NCI-H187 treated with DMSO at 0.1 percent for 48 hours (cell line): ENCODE data around the gene AMPD2.

Experiments used
- DNase-seq: peaks from one replicate; lab custom pipeline; 2025; lab: John Stamatoyannopoulos, UW

The AMPD2 gene

DNA sequence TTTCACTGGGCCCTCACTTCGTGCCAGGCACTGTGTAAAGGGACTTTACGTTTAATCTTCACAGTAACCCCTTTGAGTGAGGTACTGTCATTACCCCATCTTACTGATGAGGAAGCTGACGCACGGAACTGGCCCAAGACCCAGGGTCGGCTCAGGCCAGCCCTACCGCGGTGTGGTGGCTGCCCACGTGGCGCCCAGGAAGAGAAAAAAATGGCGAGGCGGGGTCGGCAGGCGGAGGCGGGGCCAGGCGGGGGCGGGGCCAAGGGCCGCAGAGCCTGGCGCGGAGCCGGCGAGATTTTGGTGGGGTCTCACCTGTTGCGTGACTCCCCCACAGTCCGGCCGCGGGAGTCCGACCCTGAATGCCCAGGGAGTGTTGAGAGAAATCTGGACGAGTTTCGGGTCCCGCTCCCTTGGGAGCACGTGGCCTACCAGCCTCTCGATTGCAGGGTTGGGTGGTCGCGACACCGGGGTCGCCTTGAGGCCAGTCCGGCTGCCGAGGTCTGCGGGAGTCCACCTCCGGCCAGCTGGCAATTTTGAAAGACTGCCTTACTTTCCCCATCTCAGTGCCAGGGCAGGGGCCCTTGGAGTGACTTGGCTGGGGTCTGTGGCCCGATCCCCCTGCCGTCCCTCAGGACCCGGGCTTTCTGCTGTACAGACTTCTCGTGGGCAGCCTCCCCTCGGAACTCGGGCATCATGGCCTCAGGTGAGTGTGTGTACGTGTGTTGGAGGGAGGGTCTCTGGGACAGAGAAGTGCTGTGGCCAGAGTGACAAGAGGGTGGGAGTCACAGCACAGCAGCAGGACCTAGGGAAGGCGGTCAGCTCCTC is at the start of gene AMPD2, which contains the start of gene GNAT2:
TSS of gene AMPD2 (plus strand) at position 262 of the 825 bp plus-strand sequence. CDS start 1,339 bp downstream, outside the sequence.
TSS of gene GNAT2 (minus strand) at position 41 of the 825 bp plus-strand sequence. CDS start 6,746 bp downstream, outside the sequence.
- DNase-seq, result no peak

GRCh38 chr1:109570414-109570813 is 49.2 kb upstream of the AMPD2 start:
- DNase-seq, result no peak

GRCh38 chr1:109573785-109574184 is 45.9 kb upstream of the AMPD2 start:
- DNase-seq, result peak; percentile 1

DNA sequence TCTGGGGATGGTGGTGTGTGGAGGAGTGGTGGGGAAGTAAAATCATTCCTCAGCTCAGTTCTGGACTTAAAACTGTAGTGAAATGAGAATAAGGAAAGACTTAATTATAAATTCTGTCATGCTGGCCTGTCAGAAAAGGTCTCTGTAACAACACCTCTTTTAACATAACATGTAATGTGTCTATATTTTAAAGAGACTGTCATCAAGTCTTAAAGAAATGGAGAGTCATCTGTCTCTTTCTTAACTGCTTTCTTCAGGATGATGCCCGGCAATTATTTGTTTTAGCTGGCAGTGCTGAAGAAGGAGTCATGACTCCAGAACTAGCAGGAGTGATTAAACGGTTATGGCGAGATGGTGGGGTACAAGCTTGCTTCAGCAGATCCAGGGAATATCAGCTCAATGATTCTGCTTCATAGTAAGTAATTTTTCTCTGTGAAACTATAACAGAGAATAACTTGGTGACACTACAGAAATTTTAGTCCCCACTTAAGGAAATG is 40.6 kb upstream of the AMPD2 start:
- no peak for DNase-seq

GRCh38 chr1:109579491-109579890 is 40.1 kb upstream of the AMPD2 start:
- no peak for DNase-seq

DNA sequence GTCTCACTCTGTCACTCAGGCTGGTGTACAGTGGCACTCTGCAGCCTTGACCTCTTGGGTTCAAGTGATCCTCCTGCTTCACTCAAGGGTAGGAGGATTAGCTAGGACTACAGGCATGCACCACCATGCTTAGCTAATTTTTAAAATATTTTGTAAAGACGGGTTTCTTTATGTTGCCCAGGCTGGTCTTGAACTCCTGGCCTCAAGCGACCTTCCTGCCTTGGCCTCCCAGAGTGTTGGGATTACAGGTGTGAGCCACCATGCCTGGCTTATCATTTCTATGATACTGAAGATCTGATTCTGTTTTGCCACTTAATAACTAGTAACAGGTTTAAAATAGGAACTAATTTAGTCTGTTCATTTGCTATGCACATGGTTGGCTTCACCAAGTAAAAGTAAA is 37.6 kb upstream of the AMPD2 start:
- no peak for DNase-seq

DNA sequence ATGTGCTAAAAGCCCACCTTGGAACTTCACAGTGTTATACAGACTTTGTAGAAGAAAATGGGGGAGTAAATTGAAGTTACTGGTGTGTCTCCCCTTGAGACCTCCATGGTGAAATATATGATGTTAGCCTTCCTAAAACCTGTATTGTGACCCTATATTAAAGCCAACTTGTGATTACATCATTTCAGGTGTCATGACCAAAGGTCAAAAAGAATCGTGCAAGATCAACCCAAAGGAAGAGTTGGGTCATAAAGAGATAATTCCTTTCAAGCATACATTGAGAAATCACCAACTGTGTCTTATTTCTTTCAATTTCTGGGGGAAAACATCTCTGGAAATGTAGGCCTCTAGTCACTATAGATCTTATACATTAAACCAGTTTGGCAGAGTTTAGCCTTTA is 34.9 kb upstream of the AMPD2 start:
- no peak for DNase-seq

- DNase-seq, result no peak
These were observed 33.6 kb upstream of the AMPD2 start for GRCh38 chr1:109586055-109586454.

GRCh38 chr1:109589177-109589576 is 30.5 kb upstream of the AMPD2 start:
- DNase-seq, result no peak

DNA sequence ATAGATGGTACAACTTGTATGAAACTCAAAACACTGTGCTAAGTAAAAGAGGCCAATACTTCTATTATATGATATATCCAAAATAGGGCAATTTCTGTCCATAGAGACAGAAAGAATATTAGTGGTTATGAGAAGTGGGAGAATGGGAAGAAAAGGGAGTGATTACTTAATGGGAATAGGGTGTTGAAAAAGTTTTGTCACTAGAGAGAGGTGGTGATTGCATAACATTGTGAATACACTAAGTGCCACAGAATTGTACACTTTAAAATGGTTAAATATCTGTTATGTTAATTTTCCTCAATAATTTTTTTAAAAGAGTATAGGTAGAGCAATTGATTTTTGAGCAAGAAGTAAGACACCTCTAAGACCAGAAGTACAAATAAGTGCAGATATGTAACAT is 30.0 kb upstream of the AMPD2 start:
- no peak for DNase-seq

DNA sequence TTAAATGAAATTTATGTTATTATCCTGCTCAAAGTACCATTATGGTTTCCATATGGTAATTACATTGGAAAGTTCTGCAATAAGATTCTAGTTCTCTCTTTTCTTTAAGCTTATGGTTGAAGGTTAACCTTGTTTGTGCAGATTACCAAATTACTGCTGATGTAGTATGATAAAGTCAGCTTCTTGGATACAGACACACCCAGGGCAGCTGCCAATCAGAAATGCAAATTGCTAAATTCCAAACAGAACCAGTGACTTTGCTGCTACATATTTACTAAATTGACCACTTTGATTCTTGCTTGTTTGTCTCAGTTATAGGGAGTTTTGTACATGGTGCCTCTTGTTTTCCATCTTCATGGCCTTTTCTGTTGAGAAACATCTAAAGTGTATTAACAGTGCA is 26.7 kb upstream of the AMPD2 start:
- no peak for DNase-seq

DNA sequence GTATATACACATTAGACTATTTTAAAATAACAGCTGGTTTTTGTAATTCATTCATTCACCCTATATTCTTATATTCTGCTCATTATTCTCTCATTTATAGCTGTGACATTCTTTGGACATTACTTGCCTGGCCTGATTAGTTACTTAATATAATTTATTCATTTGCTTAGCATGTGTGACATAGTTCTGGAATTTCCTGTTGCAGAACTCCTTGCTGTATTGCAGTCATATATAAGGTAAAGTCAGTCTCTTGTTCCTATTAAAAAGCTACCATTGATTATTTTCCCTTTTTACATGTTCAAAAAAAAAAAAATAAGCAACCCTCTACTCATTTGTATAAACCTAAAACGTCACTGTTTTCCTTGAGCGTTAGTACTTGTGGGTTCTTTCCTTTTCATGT is 24.1 kb upstream of the AMPD2 start:
- no peak for DNase-seq

DNA sequence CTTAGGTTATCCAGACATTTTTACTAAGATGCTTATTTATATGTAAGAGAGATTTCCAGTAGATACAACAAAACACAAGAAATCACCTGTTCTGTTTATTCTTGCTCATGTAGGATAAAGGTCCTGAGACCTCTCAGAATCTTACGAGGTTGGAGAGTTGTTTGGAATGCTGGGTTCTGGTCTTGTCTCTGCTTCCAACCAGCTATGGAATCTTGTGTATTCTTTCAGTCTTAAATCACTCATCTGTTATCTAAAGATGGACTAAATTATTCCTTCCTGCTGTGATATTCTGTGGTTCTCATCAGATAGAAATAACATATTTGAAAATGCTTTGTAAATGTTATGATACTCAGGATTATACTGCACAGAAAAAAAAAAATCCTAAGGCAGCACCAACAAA is 21.5 kb upstream of the AMPD2 start:
- no peak for DNase-seq

DNA sequence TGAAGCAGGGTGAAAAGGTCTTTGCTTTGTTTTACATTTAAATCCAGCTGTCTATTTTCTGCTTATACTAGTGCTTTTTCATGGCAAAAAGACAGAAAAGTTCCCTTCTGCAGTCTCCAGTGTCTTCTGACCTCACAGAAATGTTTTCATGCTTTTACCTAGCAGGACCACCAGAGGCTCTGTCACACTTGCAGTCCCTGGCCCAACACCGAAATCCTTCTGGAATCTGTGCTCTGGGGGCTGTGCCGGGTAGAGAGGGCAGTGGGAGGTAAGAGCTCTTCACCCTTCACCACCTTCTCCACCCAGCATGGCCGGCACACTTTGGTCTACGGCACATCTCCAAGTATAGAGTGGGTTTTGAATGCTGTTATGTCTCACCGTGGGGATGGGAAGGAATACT is 21.0 kb upstream of the AMPD2 start:
- no peak for DNase-seq

DNA sequence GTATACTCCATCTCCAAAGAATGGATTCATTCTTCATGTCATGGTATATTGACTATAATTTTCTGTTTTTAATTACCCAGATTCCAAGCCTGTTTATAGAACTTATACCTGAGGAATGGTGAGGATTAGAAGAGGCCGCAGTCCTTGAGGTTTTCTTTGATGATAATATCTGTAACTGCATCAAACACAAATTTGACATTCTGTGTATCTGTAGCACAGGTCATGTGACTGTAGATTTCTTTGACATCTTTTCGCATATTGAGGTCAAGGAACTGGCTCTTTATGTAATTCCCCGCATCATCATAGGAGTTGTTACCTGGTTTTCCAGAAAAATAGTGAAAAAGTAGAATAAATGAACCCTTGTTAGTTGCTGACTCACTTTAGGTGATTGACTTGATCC is 16.4 kb upstream of the AMPD2 start:
- DNase-seq, result no peak

GRCh38 chr1:109605381-109605780 is 14.3 kb upstream of the AMPD2 start:
- DNase-seq, result no peak

DNA sequence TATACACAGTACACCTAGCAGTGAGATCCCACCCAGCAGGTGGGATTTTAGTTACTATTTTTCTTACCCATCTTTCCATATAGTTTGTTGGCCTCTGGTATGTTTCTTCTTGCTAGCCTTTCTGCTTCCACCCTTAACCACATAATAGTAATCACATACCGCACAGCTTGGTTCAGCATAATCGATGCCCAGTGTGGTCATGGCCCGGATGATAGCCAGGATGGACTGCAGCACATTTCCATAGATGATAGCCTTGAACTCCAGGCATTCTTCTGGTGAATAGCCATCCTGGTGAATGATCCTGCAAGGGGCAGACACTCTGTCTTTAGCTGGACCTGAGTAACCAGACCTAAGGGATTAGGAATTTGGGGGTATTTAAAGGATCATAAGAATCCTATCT is 9.8 kb upstream of the AMPD2 start:
- no peak for DNase-seq

- DNase-seq, result no peak
These were observed 8.9 kb upstream of the AMPD2 start for GRCh38 chr1:109610609-109611307.

- no peak for DNase-seq
These were observed 8.2 kb upstream of the AMPD2 start for GRCh38 chr1:109611308-109611990.

GRCh38 chr1:109613361-109614147 is 6.1 kb upstream of the AMPD2 start:
- DNase-seq, result no peak

DNA sequence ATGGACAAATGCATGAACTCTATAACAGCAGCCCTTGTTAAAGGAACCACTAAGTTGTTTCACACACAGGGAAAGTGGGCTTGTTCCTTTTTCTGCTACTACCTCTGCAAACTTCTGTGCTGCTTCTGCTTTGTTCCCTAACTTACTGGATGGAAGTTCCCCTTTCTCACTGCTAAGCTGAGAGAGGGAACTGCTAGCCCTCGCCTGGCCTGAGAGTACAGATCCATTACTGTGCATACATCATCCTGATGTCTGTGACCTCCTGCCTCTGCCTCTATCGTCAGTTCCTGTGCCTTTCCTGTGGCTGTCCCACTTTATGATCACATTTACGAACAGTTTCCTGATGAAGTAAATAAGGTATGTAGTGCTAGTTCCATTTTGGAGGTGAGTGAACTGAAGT is 3.8 kb upstream of the AMPD2 start:
- no peak for DNase-seq

DNA sequence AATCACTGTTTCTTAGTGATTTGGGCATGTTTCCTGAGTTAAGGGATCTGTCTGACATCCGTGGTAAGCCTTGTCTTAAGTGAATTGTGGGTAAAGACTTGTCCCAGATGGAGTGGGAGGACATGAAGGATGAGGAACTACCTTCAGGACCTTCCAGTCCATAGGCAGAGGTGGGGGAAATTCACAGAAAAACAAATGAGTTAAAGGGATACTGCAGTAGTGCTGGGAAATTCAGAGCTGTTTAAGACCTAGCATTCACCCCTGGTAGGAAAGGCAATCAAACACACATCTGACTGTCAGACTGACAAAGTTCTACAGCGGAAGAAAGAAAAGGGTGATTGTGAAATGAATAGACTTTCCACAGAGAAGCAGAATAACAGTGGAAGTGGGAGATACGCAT is 3.2 kb upstream of the AMPD2 start:
- DNase-seq, result no peak
